IMR-90 (cell line): Measurements from ENCODE around the gene SEPTIN3. TPM values are rescaled to one million over a fixed set of nuclear protein-coding genes. Genes with fewer than 3 reads are reported as not detected.

Experiments
- ATAC-seq: fragments of 200-7000 bp; cut with Tn5 transposase; 2 replicates; pipeline ENCODE4 v1.9.1; 2020; ENCODE audit warnings: low read depth, mild to moderate bottlenecking, moderate library complexity
- BruUV-seq: library from RNA; stranded (reverse); fragments of 400-500 nt; replicated peaks from 2 replicates; lab custom pipeline; 2021; lab: Mats Ljungman, UMichigan
- CTCF ChIA-PET: fragments of 300-600 bp; formaldehyde crosslinking; extraction: SDS; loops from one replicate; lab custom pipeline; 2021; ENCODE audit warnings: antibody characterized with exemption; lab: Yijun Ruan, JAX
- POLR2A ChIA-PET: fragments of 300-600 bp; sonication (Branson Sonifier 250); formaldehyde crosslinking; loops from one replicate; lab custom pipeline; 2022; ENCODE audit warnings: antibody characterized with exemption; ENCODE audit not compliant: unreplicated experiment; lab: Charles Lee
- DNase-seq: peaks from one replicate; pipeline ENCODE4 v3.0.0; 2013
- H2AFZ ChIP-seq: replicated peaks from 2 replicates; pipeline ENCODE3; 2013; ENCODE audit warnings: low read length, mild to moderate bottlenecking; ENCODE audit not compliant: poor library complexity
- H2AK5ac ChIP-seq: 2 replicates; pipeline ENCODE4 v1.6.1; 2013; ENCODE audit warnings: low read depth, low read length, inconsistent platforms
- H2AK9ac ChIP-seq: replicated peaks from 2 replicates; pipeline ENCODE3; 2013; ENCODE audit warnings: mild to moderate bottlenecking, low read depth, low read length, moderate library complexity; ENCODE audit not compliant: poor library complexity
- H2BK120ac ChIP-seq: 2 replicates; pipeline ENCODE4 v1.6.1; 2013; ENCODE audit warnings: low read depth, low read length, inconsistent platforms
- H2BK15ac ChIP-seq: 3 replicates; pipeline ENCODE4 v1.6.1; 2013; ENCODE audit warnings: low read depth, low read length, inconsistent platforms
- H2BK20ac ChIP-seq: 2 replicates; pipeline ENCODE4 v1.6.1; 2013; ENCODE audit warnings: low read depth, mild to moderate bottlenecking, inconsistent platforms, low read length, moderate library complexity
- H2BK5ac ChIP-seq: 2 replicates; pipeline ENCODE4 v1.6.1; 2013; ENCODE audit warnings: mild to moderate bottlenecking, low read depth, low read length, inconsistent platforms; ENCODE audit not compliant: poor library complexity, severe bottlenecking
- H3K14ac ChIP-seq: replicated peaks from 2 replicates; pipeline ENCODE4 v1.6.1; 2013; ENCODE audit warnings: low read depth, low read length, inconsistent platforms
- H3K18ac ChIP-seq: 2 replicates; pipeline ENCODE4 v1.6.1; 2013; ENCODE audit warnings: low read depth, low read length, control low read depth
- H3K23ac ChIP-seq: 2 replicates; pipeline ENCODE4 v1.6.1; 2013; ENCODE audit warnings: low read depth, low read length, inconsistent platforms
- H3K27ac ChIP-seq: 2 replicates; pipeline ENCODE4 v1.5.1; 2013; ENCODE audit warnings: mild to moderate bottlenecking, control low read depth, low read length; ENCODE audit not compliant: insufficient read depth
- H3K27me3 ChIP-seq: 2 replicates; pipeline ENCODE4 v1.6.1; 2013; ENCODE audit warnings: low read length; ENCODE audit not compliant: control insufficient read depth, insufficient read depth
- H3K36me3 ChIP-seq: 2 replicates; pipeline ENCODE4 v1.6.1; 2013; ENCODE audit warnings: low read length, mixed read lengths; ENCODE audit not compliant: control insufficient read depth, insufficient read depth
- H3K4ac ChIP-seq: 2 replicates; pipeline ENCODE4 v1.6.1; 2013; ENCODE audit warnings: low read depth, low read length, inconsistent platforms
- H3K4me1 ChIP-seq: 2 replicates; pipeline ENCODE4 v1.6.1; 2013; ENCODE audit warnings: low read length, mixed read lengths; ENCODE audit not compliant: control insufficient read depth, insufficient read depth
- H3K4me2 ChIP-seq: 2 replicates; pipeline ENCODE4 v1.6.1; 2013; ENCODE audit warnings: low read depth, mild to moderate bottlenecking, control low read depth, low read length, moderate library complexity
- H3K4me3 ChIP-seq: 2 replicates; pipeline ENCODE4 v1.5.1; 2013; ENCODE audit warnings: low read depth, mild to moderate bottlenecking, control low read depth, low read length, moderate library complexity; ENCODE audit not compliant: insufficient read depth
- H3K56ac ChIP-seq: 2 replicates; pipeline ENCODE4 v1.6.1; 2013; ENCODE audit warnings: low read length, inconsistent platforms; ENCODE audit not compliant: insufficient read depth; ENCODE audit errors: extremely low read depth
- H3K79me1 ChIP-seq, 2 experiments: 2 replicates each; pipeline ENCODE4 v1.6.1; 2013; ENCODE audit warnings: low read length in 2 of 2, inconsistent platforms in 1 of 2, low read depth in 1 of 2
- H3K9ac ChIP-seq: 2 replicates; pipeline ENCODE4 v1.6.1; 2013; ENCODE audit warnings: low read depth, low read length, control low read depth
- H3K9me1 ChIP-seq: 2 replicates; pipeline ENCODE4 v1.6.1; 2013; ENCODE audit warnings: low read length, inconsistent platforms; ENCODE audit not compliant: insufficient read depth
- H3K9me3 ChIP-seq: 2 replicates; pipeline ENCODE4 v1.6.1; 2013; ENCODE audit warnings: low read length; ENCODE audit not compliant: control insufficient read depth, insufficient read depth
- H4K20me1 ChIP-seq: 2 replicates; pipeline ENCODE4 v1.6.1; 2013; ENCODE audit warnings: low read length, inconsistent platforms; ENCODE audit not compliant: insufficient read depth
- H4K5ac ChIP-seq: 2 replicates; pipeline ENCODE4 v1.6.1; 2013; ENCODE audit warnings: mild to moderate bottlenecking, low read depth, low read length, control low read depth
- H4K8ac ChIP-seq, 2 experiments: 2 replicates each; pipeline ENCODE4 v1.6.1; 2013; ENCODE audit warnings: low read depth in 2 of 2, low read length in 2 of 2, control low read depth in 1 of 2, inconsistent platforms in 1 of 2
- H4K91ac ChIP-seq: 2 replicates; pipeline ENCODE4 v1.6.1; 2013; ENCODE audit warnings: low read depth, low read length, inconsistent platforms; ENCODE audit not compliant: insufficient read depth
- CTCF ChIP-seq: conservative IDR thresholded peaks from 2 replicates; pipeline ENCODE4 v1.5.1; 2012; ENCODE audit warnings: mild to moderate bottlenecking, low read depth, low read length, improper control_type of control experiment
- MAFK ChIP-seq: IDR thresholded peaks from 2 replicates; pipeline ENCODE4 v1.6.1; 2012; ENCODE audit warnings: low read depth, low read length, improper control_type of control experiment
- POLR2A ChIP-seq: IDR thresholded peaks from 2 replicates; pipeline ENCODE4 v1.6.1; 2012; ENCODE audit warnings: mild to moderate bottlenecking, low read depth, low read length
- RAD21 ChIP-seq: IDR thresholded peaks from 2 replicates; pipeline ENCODE4 v1.6.1; 2012; ENCODE audit warnings: low read length, improper control_type of control experiment
- RFX5 ChIP-seq: IDR thresholded peaks from 2 replicates; pipeline ENCODE4 v1.8.0; 2012; ENCODE audit warnings: low read depth, mild to moderate bottlenecking, low read length, moderate library complexity
- SMC3 ChIP-seq: fragments of 150-350 bp; IDR thresholded peaks from 2 replicates; pipeline ENCODE4 v1.6.1; 2016; ENCODE audit warnings: low read depth, mild to moderate bottlenecking, antibody characterized with exemption, low read length, moderate library complexity
- WGBS, 2 experiments: methylation state at CpG; one replicate each; pipeline versions ENCODE4 v1.1.5 to v1.1.7; 2013; ENCODE audit warnings: missing lambda C conversion rate in 2 of 2; ENCODE audit not compliant: insufficient read length in 1 of 2; ENCODE audit errors: extremely low coverage in 2 of 2; 5-methylcytosine and 5-hydroxymethylcytosine counted together
- dilution Hi-C: fragments of 300-500 bp; cut with HindIII; formaldehyde crosslinking; loops from one replicate; pipeline ENCODE4 v1.14.3; 2018; ENCODE audit warnings: low sequenced_read_pairs; ENCODE audit not compliant: unreplicated experiment
- in situ Hi-C: fragments of 300-500 bp; cut with MboI; formaldehyde crosslinking; loops from 3 replicates; pipeline ENCODE4 v1.14.3; 2019; ENCODE audit warnings: low sequenced_read_pairs, inconsistent platforms, mixed read lengths
- intact Hi-C: fragments of 100-400 bp; cut with micrococcal nuclease; formaldehyde crosslinking; loops from 2 replicates; pipeline ENCODE4 v1.10.0; 2022
- polyA plus RNA-seq, 3 experiments: library from polyadenylated mRNA; depleted of rRNA; stranded (reverse); fragments of >200 nt; gene quantifications; 2 replicates each; pipeline ENCODE4 v1.2.3, GENCODE V29; 2012; ENCODE audit warnings: low replicate concordance in 1 of 3
- total RNA-seq: library from RNA; depleted of rRNA; stranded (reverse); fragments of >200 nt; gene quantifications from 2 replicates; pipeline ENCODE4 v1.2.3, GENCODE V29; 2012

Gene SEPTIN3
- total and polyA plus RNA-seq, 2 of the 4 experiments (the other 2 are of a cell fraction) = 0.15 to 0.18 TPM

GRCh38 chr22:41966607-41967240, 2.5 kb upstream of the SEPTIN3 start:
- Histone ChIP-seq H3K27me3 (peaks cover 18% of the 10 kb centered on the region; the same call in 1 of the 2 replicates), H2BK20ac (no peak overlapping the region), H3K4me1 (no peaks in the 10 kb centered on the region; the same call in 1 of the 2 replicates), H4K91ac (no peak overlapping the region), H3K4me3 (no peak overlapping the region), H2BK15ac (no peak overlapping the region), H3K36me3 (no peaks in the 10 kb centered on the region), H3K9ac (no peak overlapping the region), H3K56ac (no peak overlapping the region), H4K5ac (no peak overlapping the region), H3K9me1 (no peaks in the 10 kb centered on the region), H2AK9ac (no peak overlapping the region), H3K4me2 (no peak overlapping the region), H3K14ac (no peak overlapping the region), H3K23ac (no peak overlapping the region), H2AFZ (peak overlapping the region; percentile 45), H3K4ac (no peak overlapping the region), H2BK5ac (no peak overlapping the region), H2BK120ac (no peak overlapping the region), H3K9me3 (no peaks in the 10 kb centered on the region), H3K27ac (no peak overlapping the region), H4K8ac (no peak overlapping the region), H4K20me1 (no peaks in the 10 kb centered on the region), H3K18ac (no peak overlapping the region), H3K79me1 (no peaks in the 10 kb centered on the region), H2AK5ac (no peak overlapping the region)
- 28% methylated on average over 5 of the region's 8 CpGs; no CpG with 5 or more reads in 1 of the 2 experiments for WGBS, 2 experiments
- no TSS peak for BruUV-seq
- dilution Hi-C loops = no loop called here
- intact Hi-C loops = loop anchor here (1.0 to 2.0 kb wide), 5 partner anchors 112 to 506 kb away; partner anchors contain the start of genes NDUFA6 and SMDT1
- ATAC-seq (peak; percentile 89), DNase-seq (peak; percentile 88)
- in situ Hi-C loops = loop anchor here (5.0 kb wide), 1 partner anchor 476 kb away; no protein-coding TSS in a partner anchor
- POLR2A ChIA-PET = no interaction called here
- CTCF ChIA-PET = interaction anchor here (0.8 to 1.7 kb wide), 2 partner anchors 473 to 478 kb away, joined by 3 to 7 read pairs; no protein-coding TSS in a partner anchor
- TF ChIP-seq MAFK = no peak
- no peak for TF ChIP-seq RFX5
- TF ChIP-seq CTCF = peak; percentile 65
- peak; percentile 66 for TF ChIP-seq RAD21
- TF ChIP-seq POLR2A = no peak
- TF ChIP-seq SMC3 = peak; percentile 55
